Measurements from ENCODE around the gene RAPGEF4. TPM values are rescaled to one million over a fixed set of nuclear protein-coding genes. Genes with fewer than 3 reads are reported as not detected.
A peak's percentile ranks its signal among the peaks of the same experiment; 100 is the strongest.

Gene RAPGEF4
- total and polyA plus RNA-seq, 9 of the 15 experiments (the other 6 are each of a cell fraction or from before 2014, with no cell fraction given) = 0.04 to 0.33 (median 0.13) TPM; not detected in 6

DNA sequence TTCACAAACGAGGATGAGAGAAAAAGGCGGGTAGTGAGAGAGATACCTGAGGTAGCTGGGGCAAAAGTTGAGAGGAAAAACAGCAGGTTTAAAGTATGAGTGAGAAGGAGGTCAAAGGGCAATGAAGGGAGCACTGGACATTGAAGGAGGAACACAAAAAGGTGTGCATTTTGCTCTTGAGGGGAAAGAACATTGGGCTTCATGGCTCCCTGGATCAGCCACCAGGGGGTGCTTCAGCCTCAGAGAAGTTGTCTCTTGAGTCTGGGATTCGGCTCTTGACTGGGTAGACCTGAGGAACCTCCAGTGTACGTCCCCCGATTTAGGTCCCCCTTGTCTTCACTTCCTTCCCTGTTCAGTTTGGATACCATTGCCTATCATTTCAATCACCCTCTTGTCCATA is 128.5 kb downstream of the RAPGEF4 start:
- H3K27me3 ChIP-seq (ENCODE audit: control insufficient read depth in 2 of 2, insufficient read depth in 2 of 2, low read length in 2 of 2) = no peaks in the 10 kb centered on the region; a peak in 2 of 5 replicates
- in situ Hi-C loops (cut with MboI) (no loop called here), intact Hi-C loops (cut with micrococcal nuclease) (loop anchor here (1.0 to 5.0 kb wide), 3 partner anchors 68 to 1483 kb away; no protein-coding TSS in a partner anchor)
- peak; percentile 90 for FAIRE-seq
- BruUV-seq (replicated peaks) = no TSS peak
- H2AFZ ChIP-seq (ENCODE audit: low read depth, low read length) = no peak overlapping the region
- H3K4me1 ChIP-seq (replicated peaks in 1 of 2; ENCODE audit: control insufficient read depth in 2 of 2, insufficient read depth in 2 of 2, low read length in 2 of 2) = no peaks in the 10 kb centered on the region
- H3K4me3 ChIP-seq = no peak overlapping the region
- ChIA-PET POLR2A (no interaction called here), CTCF (ENCODE audit: low intra/inter-chr PET ratio) (interaction anchor here (0.9 to 2.2 kb wide), 3 partner anchors 67 to 1481 kb away, joined by 4 to 19 read pairs (median 4); no protein-coding TSS in a partner anchor)
- H3K9me3 ChIP-seq (replicated peaks; ENCODE audit: control insufficient read depth, insufficient read depth, low read depth, low read length) = no peaks in the 10 kb centered on the region
- H4K20me1 ChIP-seq (replicated peaks; ENCODE audit: control insufficient read depth, insufficient read depth, low read length) = no peaks in the 10 kb centered on the region
- H3K27ac ChIP-seq (ENCODE audit: extremely low read depth, low read depth, low read length) = no peak overlapping the region
- 0% methylated on average over 5 of the region's 5 CpGs for WGBS (ENCODE audit: insufficient coverage, low coverage, missing lambda C conversion rate)
- peak; percentile 42 to 66 (median 56) for DNase-seq (ENCODE audit: extremely low read depth in 1 of 4, low spot score in 3 of 4)
- H3K36me3 ChIP-seq (ENCODE audit: control insufficient read depth, insufficient read depth, low read length) = no peaks in the 10 kb centered on the region
- H3K9me1 ChIP-seq (ENCODE audit: control insufficient read depth, insufficient read depth, low read length) = no peaks in the 10 kb centered on the region
- no peak overlapping the region for H3K9ac ChIP-seq (ENCODE audit: insufficient read depth in 1 of 2, low read depth in 2 of 2, low read length in 2 of 2)
- no peak overlapping the region for H3K4me2 ChIP-seq (ENCODE audit: insufficient read depth, low read length)
- no peaks in the 10 kb centered on the region for H3K79me2 ChIP-seq (ENCODE audit: control insufficient read depth, insufficient read depth, low read length)
- peak; percentile 95 for ATAC-seq
- TF ChIP-seq, protein P1, sequence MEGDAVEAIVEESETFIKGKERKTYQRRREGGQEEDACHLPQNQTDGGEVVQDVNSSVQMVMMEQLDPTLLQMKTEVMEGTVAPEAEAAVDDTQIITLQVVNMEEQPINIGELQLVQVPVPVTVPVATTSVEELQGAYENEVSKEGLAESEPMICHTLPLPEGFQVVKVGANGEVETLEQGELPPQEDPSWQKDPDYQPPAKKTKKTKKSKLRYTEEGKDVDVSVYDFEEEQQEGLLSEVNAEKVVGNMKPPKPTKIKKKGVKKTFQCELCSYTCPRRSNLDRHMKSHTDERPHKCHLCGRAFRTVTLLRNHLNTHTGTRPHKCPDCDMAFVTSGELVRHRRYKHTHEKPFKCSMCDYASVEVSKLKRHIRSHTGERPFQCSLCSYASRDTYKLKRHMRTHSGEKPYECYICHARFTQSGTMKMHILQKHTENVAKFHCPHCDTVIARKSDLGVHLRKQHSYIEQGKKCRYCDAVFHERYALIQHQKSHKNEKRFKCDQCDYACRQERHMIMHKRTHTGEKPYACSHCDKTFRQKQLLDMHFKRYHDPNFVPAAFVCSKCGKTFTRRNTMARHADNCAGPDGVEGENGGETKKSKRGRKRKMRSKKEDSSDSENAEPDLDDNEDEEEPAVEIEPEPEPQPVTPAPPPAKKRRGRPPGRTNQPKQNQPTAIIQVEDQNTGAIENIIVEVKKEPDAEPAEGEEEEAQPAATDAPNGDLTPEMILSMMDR (IDR thresholded peaks at IDR 0.05 in 2 of 3, conservative IDR thresholded peaks at IDR 0.05 in 1 of 3; ENCODE audit: insufficient read depth in 2 of 3, low read depth in 1 of 3, low read length in 3 of 3) = peak; percentile 76 to 87 (median 86)
- TF ChIP-seq, protein P2, sequence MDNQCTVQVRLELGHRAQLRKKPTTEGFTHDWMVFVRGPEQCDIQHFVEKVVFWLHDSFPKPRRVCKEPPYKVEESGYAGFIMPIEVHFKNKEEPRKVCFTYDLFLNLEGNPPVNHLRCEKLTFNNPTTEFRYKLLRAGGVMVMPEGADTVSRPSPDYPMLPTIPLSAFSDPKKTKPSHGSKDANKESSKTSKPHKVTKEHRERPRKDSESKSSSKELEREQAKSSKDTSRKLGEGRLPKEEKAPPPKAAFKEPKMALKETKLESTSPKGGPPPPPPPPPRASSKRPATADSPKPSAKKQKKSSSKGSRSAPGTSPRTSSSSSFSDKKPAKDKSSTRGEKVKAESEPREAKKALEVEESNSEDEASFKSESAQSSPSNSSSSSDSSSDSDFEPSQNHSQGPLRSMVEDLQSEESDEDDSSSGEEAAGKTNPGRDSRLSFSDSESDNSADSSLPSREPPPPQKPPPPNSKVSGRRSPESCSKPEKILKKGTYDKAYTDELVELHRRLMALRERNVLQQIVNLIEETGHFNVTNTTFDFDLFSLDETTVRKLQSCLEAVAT (IDR thresholded peaks at IDR 0.05) = peak in 1 of 2 experiments; percentile 59; a peak in 1 of 4 replicates
- TF ChIP-seq ATF7 (IDR thresholded peaks at IDR 0.05) = no peak
- no peak for TF ChIP-seq SMAD2 (IDR thresholded peaks at IDR 0.05; ENCODE audit: low read depth, low read length)
- peak; percentile 78 to 92 for TF ChIP-seq RAD21 (CRISPR knock-in tag; conservative IDR thresholded peaks at IDR 0.05 in 1 of 2, IDR thresholded peaks at IDR 0.05 in 1 of 2)
- TF ChIP-seq STAG1 (CRISPR knock-in tag; IDR thresholded peaks at IDR 0.05; ENCODE audit: borderline replicate concordance) = peak; percentile 53; the same call in 1 of the 2 replicates
- TF ChIP-seq, protein P3, sequence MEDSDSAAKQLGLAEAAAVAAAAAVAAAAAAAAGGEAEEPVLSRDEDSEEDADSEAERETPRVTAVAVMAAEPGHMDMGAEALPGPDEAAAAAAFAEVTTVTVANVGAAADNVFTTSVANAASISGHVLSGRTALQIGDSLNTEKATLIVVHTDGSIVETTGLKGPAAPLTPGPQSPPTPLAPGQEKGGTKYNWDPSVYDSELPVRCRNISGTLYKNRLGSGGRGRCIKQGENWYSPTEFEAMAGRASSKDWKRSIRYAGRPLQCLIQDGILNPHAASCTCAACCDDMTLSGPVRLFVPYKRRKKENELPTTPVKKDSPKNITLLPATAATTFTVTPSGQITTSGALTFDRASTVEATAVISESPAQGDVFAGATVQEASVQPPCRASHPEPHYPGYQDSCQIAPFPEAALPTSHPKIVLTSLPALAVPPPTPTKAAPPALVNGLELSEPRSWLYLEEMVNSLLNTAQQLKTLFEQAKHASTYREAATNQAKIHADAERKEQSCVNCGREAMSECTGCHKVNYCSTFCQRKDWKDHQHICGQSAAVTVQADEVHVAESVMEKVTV (CRISPR knock-in tag; IDR thresholded peaks at IDR 0.05) = peak; percentile 62
- peak; percentile 82 for TF ChIP-seq SMC3 (conservative IDR thresholded peaks at IDR 0.05; ENCODE audit: insufficient read depth, low read depth, low read length)
- TF ChIP-seq ZBTB17 (CRISPR knock-in tag; IDR thresholded peaks at IDR 0.05) = peak; percentile 81
- no peak for TF ChIP-seq CBX2 (IDR thresholded peaks at IDR 0.05; ENCODE audit: insufficient read depth, low read length, poor library complexity, severe bottlenecking)
- peak; percentile 82 for TF ChIP-seq ZNF239 (CRISPR knock-in tag; IDR thresholded peaks at IDR 0.05)
- TF ChIP-seq ZNF586 (CRISPR knock-in tag; conservative IDR thresholded peaks at IDR 0.05) = no peak

Measured in K562 (cell line).